ENCODE measurements around the gene PXDN. TPM values are rescaled to one million over a fixed set of nuclear protein-coding genes. Genes with fewer than 3 reads are reported as not detected.

The PXDN gene
- total RNA-seq, 1 donor: 137 TPM

DNA sequence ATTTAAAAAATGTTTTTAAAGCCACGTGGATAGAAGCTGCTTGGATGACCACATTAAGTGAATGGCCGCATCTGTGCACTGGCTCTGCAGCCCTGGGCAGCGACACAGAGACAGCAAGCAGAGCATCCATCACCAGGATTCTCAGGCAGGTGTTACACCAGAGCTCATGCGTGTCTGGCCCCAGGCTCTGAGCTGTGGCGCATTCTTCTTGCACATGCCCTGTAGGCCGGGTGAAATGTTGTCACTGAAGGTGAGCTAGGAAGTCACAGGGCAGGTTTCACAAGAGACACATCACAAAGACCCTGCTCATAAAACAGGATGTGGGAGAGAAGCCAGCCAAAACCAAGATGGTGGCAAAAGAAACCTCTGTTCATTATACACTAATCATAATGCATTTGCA is 8.4 kb upstream of the PXDN start:
- DNase-seq (ENCODE audit: low read depth): no peak
- no peak overlapping the region for H3K4me3 ChIP-seq (ENCODE audit: low read depth, low read length)
- TF ChIP-seq, protein P1, sequence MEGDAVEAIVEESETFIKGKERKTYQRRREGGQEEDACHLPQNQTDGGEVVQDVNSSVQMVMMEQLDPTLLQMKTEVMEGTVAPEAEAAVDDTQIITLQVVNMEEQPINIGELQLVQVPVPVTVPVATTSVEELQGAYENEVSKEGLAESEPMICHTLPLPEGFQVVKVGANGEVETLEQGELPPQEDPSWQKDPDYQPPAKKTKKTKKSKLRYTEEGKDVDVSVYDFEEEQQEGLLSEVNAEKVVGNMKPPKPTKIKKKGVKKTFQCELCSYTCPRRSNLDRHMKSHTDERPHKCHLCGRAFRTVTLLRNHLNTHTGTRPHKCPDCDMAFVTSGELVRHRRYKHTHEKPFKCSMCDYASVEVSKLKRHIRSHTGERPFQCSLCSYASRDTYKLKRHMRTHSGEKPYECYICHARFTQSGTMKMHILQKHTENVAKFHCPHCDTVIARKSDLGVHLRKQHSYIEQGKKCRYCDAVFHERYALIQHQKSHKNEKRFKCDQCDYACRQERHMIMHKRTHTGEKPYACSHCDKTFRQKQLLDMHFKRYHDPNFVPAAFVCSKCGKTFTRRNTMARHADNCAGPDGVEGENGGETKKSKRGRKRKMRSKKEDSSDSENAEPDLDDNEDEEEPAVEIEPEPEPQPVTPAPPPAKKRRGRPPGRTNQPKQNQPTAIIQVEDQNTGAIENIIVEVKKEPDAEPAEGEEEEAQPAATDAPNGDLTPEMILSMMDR (IDR thresholded peaks at IDR 0.05; ENCODE audit: insufficient read depth, low read length): no peak

DNA sequence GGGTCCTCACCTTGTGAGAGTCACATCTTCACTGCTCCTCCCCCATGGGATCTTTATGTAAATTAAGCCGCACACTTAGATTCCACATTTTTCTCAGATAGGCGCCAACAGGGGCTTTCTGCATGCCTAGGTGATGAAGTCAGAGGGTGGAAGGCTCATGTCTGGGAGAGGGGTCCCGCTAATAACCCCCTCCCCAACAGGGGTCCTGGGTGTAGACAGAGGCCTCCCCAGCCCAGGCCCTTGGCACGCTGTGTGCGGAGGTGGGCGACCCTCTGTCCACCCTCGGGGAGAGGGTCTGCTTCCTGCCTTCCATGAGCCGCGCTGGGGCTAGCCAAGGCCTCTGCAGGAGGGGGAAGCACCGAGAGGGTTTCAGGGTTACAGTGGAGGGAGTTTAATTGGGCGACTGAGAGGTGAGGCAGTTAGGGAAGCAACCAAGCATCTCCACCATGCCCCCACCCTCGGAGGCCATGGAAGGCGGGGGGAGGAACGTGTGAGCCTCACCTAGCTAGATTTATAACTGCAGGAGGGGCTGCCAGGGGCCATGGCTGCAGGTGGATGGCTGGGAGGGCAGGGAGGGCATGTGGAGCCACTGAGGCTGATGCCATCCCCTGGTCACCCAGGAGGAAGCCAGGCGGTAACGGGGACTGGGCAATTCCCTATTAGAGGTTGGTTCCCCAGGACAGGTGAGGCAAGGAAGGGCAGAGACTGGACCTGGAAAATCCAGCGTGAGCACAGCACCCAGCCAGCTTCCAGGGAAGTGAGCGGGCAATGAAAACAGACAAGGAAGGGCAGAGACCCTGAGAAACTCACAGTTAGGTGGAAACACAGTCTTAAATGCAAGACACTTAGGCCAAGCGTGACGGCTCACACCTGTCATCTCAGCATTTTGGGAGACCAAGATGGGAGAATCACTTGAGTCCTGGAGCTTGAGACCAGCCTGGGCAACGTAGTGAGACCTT is 7.7 kb upstream of the PXDN start:
- DNase-seq (ENCODE audit: low read depth): no peak
- TF ChIP-seq, protein P1 (IDR thresholded peaks at IDR 0.05; ENCODE audit: insufficient read depth, low read length): no peak
- H3K4me3 ChIP-seq (ENCODE audit: low read depth, low read length): no peak overlapping the region

DNA sequence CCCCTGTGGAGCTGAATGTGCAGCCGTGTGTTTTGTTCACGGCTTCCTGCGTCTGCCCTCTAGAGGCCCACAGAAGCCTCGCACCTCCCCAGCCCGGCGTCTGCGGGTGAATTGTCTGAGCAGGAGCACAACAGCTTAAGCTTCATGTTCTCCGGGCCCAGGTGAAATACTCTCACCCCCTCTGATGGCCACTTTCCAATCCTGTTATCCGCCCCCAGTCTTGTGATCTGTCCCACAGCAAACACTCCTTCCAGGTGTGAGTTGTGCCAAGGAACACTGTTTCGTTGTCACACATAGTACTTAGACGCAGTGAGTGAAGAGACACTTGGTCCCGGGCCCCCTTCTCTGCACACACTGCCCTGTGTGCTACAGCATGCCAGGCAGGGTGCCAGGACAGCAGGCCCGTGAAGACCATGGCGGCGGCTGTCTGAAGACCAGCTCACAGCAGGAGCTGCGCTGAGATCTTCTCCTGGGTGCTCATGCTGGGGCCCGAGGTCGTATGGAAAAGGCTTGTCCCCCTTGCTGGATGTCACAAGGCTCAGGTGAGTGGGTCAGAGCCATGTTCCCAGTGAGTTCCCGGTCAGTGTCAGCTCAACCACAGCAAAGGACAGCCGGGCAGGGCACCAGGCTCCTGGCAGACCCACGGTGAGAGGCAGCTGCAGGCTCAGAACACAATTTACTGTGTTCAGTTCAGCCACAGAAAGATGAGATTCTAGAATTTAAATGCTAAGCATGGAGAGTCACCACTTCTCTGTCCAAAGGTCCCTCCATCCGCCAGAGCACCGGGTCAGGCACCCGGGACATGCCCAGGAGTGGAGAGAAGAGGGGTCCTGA is 6.8 kb upstream of the PXDN start:
- H3K4me3 ChIP-seq (ENCODE audit: low read depth, low read length): no peak overlapping the region
- TF ChIP-seq, protein P1 (IDR thresholded peaks at IDR 0.05; ENCODE audit: insufficient read depth, low read length): peak; percentile 97
- DNase-seq (ENCODE audit: low read depth): peak; percentile 84

DNA sequence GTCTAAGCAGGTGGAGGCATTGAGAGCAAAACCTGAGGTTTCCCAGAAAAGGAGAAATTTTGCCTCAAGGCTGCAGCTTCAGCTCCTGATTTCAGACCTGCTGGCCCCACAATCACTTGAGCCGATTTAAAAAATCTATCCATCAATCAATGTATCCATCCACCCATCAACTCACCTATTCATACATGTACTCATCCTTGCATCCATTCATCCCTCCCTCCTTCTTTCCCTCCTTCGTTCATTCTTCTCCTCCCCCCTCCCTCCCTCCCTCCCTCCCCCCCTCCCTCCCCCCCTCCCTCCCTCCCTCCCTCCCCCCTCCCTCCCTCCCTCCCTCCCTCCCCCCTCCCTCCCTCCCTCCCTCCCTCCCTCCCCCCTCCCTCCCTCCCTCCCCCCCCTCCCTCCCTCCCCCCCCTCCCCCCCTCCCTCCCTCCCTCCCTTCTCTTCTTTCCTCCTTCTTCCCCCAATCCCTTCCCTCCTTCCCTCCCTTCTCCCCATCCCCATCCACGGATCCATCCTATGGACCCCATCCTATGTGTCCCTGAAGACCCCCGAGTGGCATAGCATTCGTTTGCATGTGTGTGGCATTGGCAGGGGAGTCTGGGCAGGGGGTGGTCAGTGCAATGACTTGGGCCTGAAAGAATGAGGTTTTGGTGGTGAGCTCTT is 6.1 kb upstream of the PXDN start:
- TF ChIP-seq, protein P1 (IDR thresholded peaks at IDR 0.05; ENCODE audit: insufficient read depth, low read length): no peak
- H3K4me3 ChIP-seq (ENCODE audit: low read depth, low read length): no peak overlapping the region
- DNase-seq (ENCODE audit: low read depth): no peak

DNA sequence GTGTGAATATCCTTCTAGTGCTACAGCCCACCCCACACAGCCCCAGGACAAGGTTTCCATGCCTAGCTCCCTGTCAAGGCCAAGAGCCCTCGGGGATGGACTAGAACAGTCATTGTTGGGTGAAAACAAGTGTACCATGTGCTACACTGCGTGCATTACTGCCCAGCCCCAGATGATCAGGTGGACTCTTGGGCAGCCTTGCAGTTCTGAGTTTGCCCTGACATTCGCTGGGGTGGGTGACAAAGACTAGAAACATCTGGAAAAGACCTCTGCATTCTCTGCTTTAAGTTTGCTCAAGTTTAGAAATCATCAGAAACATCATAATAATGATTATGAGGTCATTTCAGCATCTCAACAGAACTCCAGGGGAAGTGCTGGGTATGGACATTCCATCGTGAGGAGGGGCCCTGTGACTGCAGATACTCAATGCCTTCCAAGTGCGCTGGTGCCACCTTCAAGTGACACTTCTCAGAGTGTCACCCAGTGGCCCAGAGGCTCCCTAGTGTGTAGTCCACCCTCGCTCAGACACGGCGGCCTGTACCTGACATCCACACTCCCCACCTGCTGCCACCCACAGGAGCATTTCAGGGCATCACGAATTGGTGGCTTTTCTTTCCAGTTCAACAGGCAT is 5.3 kb upstream of the PXDN start:
- no peak for DNase-seq (ENCODE audit: low read depth)
- H3K4me3 ChIP-seq (ENCODE audit: low read depth, low read length): no peak overlapping the region
- TF ChIP-seq, protein P1 (IDR thresholded peaks at IDR 0.05; ENCODE audit: insufficient read depth, low read length): no peak

Data from fibroblast of the aortic adventitia (primary cell).